ENCODE data around the gene FUT4. TPM values are rescaled to one million over a fixed set of nuclear protein-coding genes. Genes with fewer than 3 reads are reported as not detected.
A peak's percentile ranks its signal among the peaks of the same experiment; 100 is the strongest.
"Not testable (repeated sequence)": the region's sequence is repeated elsewhere in the genome, so short reads cannot be mapped to it uniquely, and the experiment has no call there.

Gene FUT4
- total RNA-seq, 2 experiments from 2014 or later, result 3.6 to 3.9 TPM

DNA sequence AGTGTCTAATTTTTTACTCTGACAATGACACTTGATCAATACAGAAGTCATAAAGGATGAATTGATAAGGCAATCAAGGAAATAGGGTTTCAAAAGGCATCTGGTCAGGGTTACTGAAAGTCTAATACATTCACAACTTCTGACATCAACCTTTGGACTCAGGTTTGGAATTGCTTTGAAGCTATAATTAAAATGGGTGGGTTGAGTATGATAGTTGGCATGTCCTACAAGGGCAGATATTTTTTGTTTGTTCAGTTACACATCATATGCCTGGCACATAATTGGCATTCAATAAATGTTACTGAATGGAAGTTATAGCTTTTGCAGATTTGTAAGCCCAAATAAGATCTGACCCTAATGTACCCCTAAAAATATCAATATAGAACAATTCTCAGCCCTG is 7.3 kb upstream of the FUT4 start:
- DNase-seq, result no peak
- CTCF ChIA-PET, result interaction anchor here (1.1 kb wide), 1 partner anchor 17 kb away, joined by 3 read pairs; no protein-coding TSS in a partner anchor
- Mint-ChIP-seq H3K27ac (no peak overlapping the region), H3K9me3 (no peaks in the 10 kb centered on the region), H3K4me1 (ENCODE audit: low read depth) (no peaks in the 10 kb centered on the region), H3K27me3 (peaks cover 33% of the 10 kb centered on the region), H3K36me3 (no peaks in the 10 kb centered on the region), H3K4me3 (no peak overlapping the region)
- POLR2A ChIA-PET, result no interaction called here
- intact Hi-C loops (cut with micrococcal nuclease), result no loop called here

DNA sequence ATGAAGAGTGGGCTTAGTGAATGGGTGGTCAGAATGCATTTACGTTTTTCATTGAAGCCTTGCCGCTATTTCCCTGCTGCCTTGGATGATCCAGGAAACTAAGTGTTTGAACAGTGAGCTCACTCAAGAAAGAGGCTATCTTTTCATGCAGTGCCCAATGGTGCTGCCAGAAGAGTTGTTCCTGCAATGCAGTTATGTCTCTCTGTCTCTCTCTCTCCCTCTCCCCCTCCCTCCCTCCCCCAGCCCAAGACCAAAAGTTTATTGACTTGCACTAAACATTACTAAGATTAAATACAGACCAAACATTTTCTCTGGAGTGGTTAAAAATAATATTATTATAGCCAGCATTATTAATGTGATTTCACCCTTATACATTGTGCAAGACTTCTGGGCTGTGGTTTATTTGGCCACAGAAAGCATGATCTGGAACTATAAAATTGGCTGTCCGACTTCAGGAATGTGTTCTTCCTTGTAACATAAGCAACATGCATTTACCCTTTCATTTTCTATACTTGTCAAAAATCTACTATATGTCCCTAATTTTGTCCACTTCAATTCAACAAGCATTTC is 6.6 kb upstream of the FUT4 start:
- Mint-ChIP-seq H3K4me1 (ENCODE audit: low read depth) (no peaks in the 10 kb centered on the region), H3K4me3 (no peak overlapping the region), H3K36me3 (no peaks in the 10 kb centered on the region), H3K27ac (no peak overlapping the region), H3K9me3 (no peaks in the 10 kb centered on the region), H3K27me3 (peaks cover 30% of the 10 kb centered on the region)
- intact Hi-C loops (cut with micrococcal nuclease), result no loop called here
- ChIA-PET CTCF (interaction anchor here (0.8 to 1.1 kb wide), 2 partner anchors 17 to 18 kb away, joined by 3 read pairs; no protein-coding TSS in a partner anchor), POLR2A (no interaction called here)
- DNase-seq, result no peak

DNA sequence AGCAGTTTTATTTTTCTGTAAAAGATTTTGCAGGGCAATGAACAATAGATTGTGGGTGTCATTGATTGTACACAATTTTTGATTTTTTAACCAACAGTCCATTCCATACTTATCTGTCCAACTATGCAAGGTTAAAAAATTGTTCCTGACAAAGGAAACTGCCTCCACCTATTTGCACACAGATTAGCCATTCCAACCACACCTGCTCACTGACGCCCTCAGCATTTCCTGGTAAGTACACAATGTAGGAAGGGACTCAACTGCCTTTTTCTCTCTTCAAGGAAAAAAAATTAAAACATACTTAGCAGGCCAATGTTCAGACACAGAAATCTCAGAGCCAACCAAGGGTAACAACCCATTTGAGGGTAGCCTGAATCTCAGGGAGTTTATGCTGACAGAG is 4.3 kb upstream of the FUT4 start:
- H3K4me1 Mint-ChIP-seq (ENCODE audit: low read depth), result peaks cover 10% of the 10 kb centered on the region
- ChIA-PET POLR2A (no interaction called here), CTCF (no interaction called here)
- intact Hi-C loops (cut with micrococcal nuclease), result no loop called here
- peaks cover 20% of the 10 kb centered on the region for H3K27me3 Mint-ChIP-seq
- no peak overlapping the region for H3K27ac Mint-ChIP-seq
- H3K36me3 Mint-ChIP-seq, result no peaks in the 10 kb centered on the region
- no peak for DNase-seq
- no peaks in the 10 kb centered on the region for H3K9me3 Mint-ChIP-seq
- H3K4me3 Mint-ChIP-seq, result no peak overlapping the region

DNA sequence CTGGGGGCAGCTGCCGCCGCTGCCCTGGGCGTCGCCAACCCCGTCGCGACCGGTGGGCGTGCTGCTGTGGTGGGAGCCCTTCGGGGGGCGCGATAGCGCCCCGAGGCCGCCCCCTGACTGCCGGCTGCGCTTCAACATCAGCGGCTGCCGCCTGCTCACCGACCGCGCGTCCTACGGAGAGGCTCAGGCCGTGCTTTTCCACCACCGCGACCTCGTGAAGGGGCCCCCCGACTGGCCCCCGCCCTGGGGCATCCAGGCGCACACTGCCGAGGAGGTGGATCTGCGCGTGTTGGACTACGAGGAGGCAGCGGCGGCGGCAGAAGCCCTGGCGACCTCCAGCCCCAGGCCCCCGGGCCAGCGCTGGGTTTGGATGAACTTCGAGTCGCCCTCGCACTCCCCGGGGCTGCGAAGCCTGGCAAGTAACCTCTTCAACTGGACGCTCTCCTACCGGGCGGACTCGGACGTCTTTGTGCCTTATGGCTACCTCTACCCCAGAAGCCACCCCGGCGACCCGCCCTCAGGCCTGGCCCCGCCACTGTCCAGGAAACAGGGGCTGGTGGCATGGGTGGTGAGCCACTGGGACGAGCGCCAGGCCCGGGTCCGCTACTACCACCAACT is 1.0 kb downstream of the FUT4 start:
- Mint-ChIP-seq H3K9me3 (no peaks in the 10 kb centered on the region), H3K36me3 (peaks cover 4% of the 10 kb centered on the region), H3K4me3 (peak overlapping the region; percentile 68), H3K27ac (no peak overlapping the region), H3K27me3 (no peaks in the 10 kb centered on the region), H3K4me1 (ENCODE audit: low read depth) (peaks cover 35% of the 10 kb centered on the region)
- ChIA-PET POLR2A (no interaction called here), CTCF (interaction anchor here (1.1 kb wide), 1 partner anchor 25 kb away, joined by 4 read pairs; no protein-coding TSS in a partner anchor)
- no peak for DNase-seq
- intact Hi-C loops (cut with micrococcal nuclease), result loop anchor here (5.0 to 10.0 kb wide), 3 partner anchors 330 to 538 kb away; no protein-coding TSS in a partner anchor

DNA sequence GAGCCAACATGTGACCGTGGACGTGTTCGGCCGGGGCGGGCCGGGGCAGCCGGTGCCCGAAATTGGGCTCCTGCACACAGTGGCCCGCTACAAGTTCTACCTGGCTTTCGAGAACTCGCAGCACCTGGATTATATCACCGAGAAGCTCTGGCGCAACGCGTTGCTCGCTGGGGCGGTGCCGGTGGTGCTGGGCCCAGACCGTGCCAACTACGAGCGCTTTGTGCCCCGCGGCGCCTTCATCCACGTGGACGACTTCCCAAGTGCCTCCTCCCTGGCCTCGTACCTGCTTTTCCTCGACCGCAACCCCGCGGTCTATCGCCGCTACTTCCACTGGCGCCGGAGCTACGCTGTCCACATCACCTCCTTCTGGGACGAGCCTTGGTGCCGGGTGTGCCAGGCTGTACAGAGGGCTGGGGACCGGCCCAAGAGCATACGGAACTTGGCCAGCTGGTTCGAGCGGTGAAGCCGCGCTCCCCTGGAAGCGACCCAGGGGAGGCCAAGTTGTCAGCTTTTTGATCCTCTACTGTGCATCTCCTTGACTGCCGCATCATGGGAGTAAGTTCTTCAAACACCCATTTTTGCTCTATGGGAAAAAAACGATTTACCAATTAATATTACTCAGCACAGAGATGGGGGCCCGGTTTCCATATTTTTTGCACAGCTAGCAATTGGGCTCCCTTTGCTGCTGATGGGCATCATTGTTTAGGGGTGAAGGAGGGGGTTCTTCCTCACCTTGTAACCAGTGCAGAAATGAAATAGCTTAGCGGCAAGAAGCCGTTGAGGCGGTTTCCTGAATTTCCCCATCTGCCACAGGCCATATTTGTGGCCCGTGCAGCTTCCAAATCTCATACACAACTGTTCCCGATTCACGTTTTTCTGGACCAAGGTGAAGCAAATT is 1.8 kb downstream of the FUT4 start:
- peaks cover 38% of the 10 kb centered on the region for H3K4me1 Mint-ChIP-seq (ENCODE audit: low read depth)
- DNase-seq, result no peak
- ChIA-PET POLR2A (no interaction called here), CTCF (interaction anchor here (0.8 kb wide), 1 partner anchor 25 kb away, joined by 3 read pairs; no protein-coding TSS in a partner anchor)
- H3K9me3 Mint-ChIP-seq, result no peaks in the 10 kb centered on the region
- intact Hi-C loops (cut with micrococcal nuclease), result loop anchor here (10.0 kb wide), 2 partner anchors 329 to 379 kb away; no protein-coding TSS in a partner anchor
- peaks cover 4% of the 10 kb centered on the region for H3K36me3 Mint-ChIP-seq
- no peak overlapping the region for H3K27ac Mint-ChIP-seq
- peak overlapping the region; percentile 68 for H3K4me3 Mint-ChIP-seq
- no peaks in the 10 kb centered on the region for H3K27me3 Mint-ChIP-seq

DNA sequence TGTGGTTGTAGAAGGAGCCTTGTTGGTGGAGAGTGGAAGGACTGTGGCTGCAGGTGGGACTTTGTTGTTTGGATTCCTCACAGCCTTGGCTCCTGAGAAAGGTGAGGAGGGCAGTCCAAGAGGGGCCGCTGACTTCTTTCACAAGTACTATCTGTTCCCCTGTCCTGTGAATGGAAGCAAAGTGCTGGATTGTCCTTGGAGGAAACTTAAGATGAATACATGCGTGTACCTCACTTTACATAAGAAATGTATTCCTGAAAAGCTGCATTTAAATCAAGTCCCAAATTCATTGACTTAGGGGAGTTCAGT is 2.4 kb downstream of the FUT4 start:
- ChIA-PET POLR2A (no interaction called here), CTCF (no interaction called here)
- DNase-seq, result no peak
- Mint-ChIP-seq H3K4me1 (ENCODE audit: low read depth) (peaks cover 39% of the 10 kb centered on the region), H3K4me3 (peak overlapping the region; percentile 68), H3K36me3 (peaks cover 4% of the 10 kb centered on the region), H3K27me3 (no peaks in the 10 kb centered on the region), H3K9me3 (no peaks in the 10 kb centered on the region), H3K27ac (no peak overlapping the region)
- intact Hi-C loops (cut with micrococcal nuclease), result loop anchor here (10.0 kb wide), 2 partner anchors 329 to 379 kb away; no protein-coding TSS in a partner anchor

DNA sequence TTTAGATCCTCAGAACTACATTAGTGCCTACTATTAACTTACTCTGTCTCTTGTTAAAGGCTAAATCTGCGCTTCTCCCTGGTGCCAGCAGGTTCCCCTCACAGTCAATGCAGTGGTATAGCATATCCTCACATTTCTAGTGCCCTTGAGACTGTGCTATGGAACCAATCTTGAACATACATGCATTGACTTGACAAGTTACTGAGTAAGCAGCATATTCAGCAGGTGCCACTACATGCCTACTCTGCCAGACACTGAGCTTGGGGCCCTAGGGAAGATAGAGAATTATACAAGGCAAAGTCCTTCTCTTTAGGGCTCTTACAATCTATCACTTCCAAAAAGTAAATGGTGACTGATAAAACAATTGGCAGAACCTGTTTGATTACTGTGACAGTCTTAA is 3.2 kb downstream of the FUT4 start:
- H3K36me3 Mint-ChIP-seq, result peaks cover 4% of the 10 kb centered on the region
- peaks cover 39% of the 10 kb centered on the region for H3K4me1 Mint-ChIP-seq (ENCODE audit: low read depth)
- H3K9me3 Mint-ChIP-seq, result no peaks in the 10 kb centered on the region
- H3K4me3 Mint-ChIP-seq, result peak overlapping the region; percentile 47
- CTCF ChIA-PET, result interaction anchor here (0.8 to 1.4 kb wide), 3 partner anchors 18 to 27 kb away, joined by 3 to 4 read pairs (median 3); no protein-coding TSS in a partner anchor
- no peak for DNase-seq
- H3K27me3 Mint-ChIP-seq, result no peaks in the 10 kb centered on the region
- no peak overlapping the region for H3K27ac Mint-ChIP-seq
- POLR2A ChIA-PET, result no interaction called here
- intact Hi-C loops (cut with micrococcal nuclease), result loop anchor here (10.0 kb wide), 2 partner anchors 328 to 378 kb away; no protein-coding TSS in a partner anchor

DNA sequence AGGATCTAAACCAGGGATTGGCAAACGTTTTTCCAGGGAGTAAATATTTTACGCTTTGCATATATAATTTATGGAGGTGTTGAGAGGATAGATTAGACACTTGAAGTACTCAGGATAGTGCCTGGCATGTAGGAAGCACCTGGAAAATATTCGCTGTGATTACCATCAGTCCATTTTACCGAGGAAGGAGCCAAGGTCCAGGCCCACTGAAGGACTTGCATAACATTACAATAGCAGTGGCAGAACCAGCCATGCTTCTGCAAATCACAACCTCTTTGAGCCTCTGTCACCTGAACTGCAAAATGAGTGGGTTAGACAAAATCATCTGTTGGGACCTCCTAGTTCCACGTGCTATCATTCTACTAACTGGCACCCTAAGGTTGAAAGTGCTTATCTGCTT is 5.4 kb downstream of the FUT4 start:
- POLR2A ChIA-PET, result no interaction called here
- intact Hi-C loops (cut with micrococcal nuclease), result loop anchor here (10.0 kb wide), 2 partner anchors 326 to 376 kb away; no protein-coding TSS in a partner anchor
- CTCF ChIA-PET, result no interaction called here
- peaks cover 4% of the 10 kb centered on the region for H3K36me3 Mint-ChIP-seq
- no peak overlapping the region for H3K27ac Mint-ChIP-seq
- H3K4me3 Mint-ChIP-seq, result no peak overlapping the region
- peaks cover 28% of the 10 kb centered on the region for H3K4me1 Mint-ChIP-seq (ENCODE audit: low read depth)
- no peak for DNase-seq
- no peaks in the 10 kb centered on the region for H3K27me3 Mint-ChIP-seq
- no peaks in the 10 kb centered on the region for H3K9me3 Mint-ChIP-seq

DNA sequence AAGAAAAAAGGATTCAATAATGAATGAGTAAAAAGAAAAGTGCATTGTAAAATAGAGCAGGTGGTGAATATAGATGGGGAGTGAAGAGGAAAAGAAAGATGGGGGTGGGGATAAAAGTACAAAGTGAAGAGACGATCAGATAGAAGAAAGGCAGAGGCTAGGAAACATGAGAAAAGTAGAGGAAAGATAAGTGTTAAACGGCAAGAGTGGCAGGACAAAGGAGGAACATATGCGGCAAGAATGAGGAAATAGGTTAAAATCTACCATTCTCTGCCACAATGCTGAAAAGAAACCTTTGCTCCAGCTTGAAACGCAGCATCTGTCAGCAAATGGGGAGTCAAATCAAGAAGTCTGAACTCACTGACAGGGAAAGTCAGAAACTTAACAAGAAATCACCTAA is 6.8 kb downstream of the FUT4 start:
- DNase-seq, result no peak
- Mint-ChIP-seq H3K27ac (no peak overlapping the region), H3K4me3 (no peak overlapping the region), H3K27me3 (no peaks in the 10 kb centered on the region), H3K36me3 (peaks cover 2% of the 10 kb centered on the region), H3K9me3 (no peaks in the 10 kb centered on the region), H3K4me1 (ENCODE audit: low read depth) (peaks cover 25% of the 10 kb centered on the region)
- intact Hi-C loops (cut with micrococcal nuclease), result no loop called here
- CTCF ChIA-PET, result no interaction called here
- POLR2A ChIA-PET, result interaction anchor here (0.7 kb wide), 1 partner anchor 92 kb away, joined by 3 read pairs; no protein-coding TSS in a partner anchor

DNA sequence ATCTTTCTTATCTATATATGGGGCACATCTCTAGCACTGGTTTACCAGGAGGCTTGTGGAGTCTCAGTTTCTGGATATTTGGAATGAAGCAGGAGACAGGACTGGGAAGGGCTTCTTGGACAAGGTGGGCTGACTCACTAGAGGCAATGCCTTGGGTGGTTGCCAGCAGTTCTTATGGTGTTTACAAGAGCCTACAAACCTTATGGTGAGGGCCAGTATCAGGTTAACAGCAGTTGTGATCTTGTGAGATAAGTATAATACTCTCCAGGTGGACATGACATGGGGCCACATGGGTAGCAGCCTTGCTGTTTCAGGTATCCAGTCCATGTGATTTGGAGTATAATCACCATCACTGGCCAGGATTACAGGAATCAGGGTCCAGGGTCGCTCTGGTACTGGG is 10.2 kb downstream of the FUT4 start:
- intact Hi-C loops (cut with micrococcal nuclease), result no loop called here
- Mint-ChIP-seq H3K4me3 (no peak overlapping the region), H3K27ac (no peak overlapping the region), H3K4me1 (ENCODE audit: low read depth) (peaks cover 3% of the 10 kb centered on the region), H3K36me3 (no peaks in the 10 kb centered on the region), H3K27me3 (no peaks in the 10 kb centered on the region), H3K9me3 (no peaks in the 10 kb centered on the region)
- no peak for DNase-seq
- POLR2A ChIA-PET, result no interaction called here
- CTCF ChIA-PET, result no interaction called here

DNA sequence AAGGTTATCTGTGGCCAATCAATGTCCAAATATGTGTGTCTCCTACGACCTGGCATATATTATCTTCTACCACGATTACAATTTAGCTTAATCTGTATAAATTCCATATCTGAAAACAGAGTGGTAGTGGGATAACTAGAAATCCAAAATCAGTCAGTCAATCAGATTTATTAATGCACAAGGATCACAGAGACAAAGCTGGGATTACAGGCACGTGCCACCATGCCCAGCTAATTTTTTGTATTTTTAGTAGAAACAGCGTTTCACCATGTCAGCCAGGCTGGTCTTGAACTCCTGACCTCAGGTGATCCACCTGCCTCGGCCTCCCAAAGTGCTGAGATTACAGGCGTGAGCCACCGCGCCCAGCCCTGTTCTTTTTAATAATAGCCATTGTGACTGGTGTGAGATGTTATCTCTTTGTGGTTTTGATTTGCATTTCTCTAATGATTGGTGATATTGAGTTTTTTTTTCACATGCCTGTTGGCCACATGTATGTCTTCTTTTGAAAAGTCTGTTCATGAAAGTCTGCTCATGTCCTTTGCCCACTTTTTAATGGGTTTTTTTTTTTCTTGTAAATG is 12.1 kb downstream of the FUT4 start:
- H3K36me3 Mint-ChIP-seq; H3K9me3 Mint-ChIP-seq; POLR2A ChIA-PET; H3K4me3 Mint-ChIP-seq; H3K4me1 Mint-ChIP-seq (ENCODE audit: low read depth); intact Hi-C loops (cut with micrococcal nuclease); DNase-seq; H3K27ac Mint-ChIP-seq; H3K27me3 Mint-ChIP-seq: not testable (repeated sequence)
- CTCF ChIA-PET, result interaction anchor here (1.5 to 1.6 kb wide), 2 partner anchors 36 to 47 kb away, joined by 3 to 4 read pairs; no protein-coding TSS in a partner anchor

DNA sequence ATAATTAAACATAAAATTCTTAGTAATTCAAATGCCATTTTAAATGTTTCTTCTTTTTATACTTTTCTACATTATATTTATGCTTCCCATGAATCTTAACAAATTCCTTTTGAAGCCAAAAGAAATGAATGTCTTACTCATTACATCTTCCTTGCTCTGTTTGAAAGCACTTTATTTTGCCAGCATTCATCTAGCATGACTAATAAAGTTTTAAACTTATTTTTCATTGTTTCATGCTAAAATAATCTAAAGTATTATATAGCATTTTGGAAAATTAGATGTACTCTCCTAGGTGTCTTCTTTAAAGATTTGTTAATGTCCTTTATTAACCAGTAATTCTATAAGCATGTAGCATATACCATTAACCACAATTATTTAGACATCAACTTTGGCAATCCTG is 13.7 kb downstream of the FUT4 start:
- H3K4me1 Mint-ChIP-seq (ENCODE audit: low read depth), result no peaks in the 10 kb centered on the region
- intact Hi-C loops (cut with micrococcal nuclease), result no loop called here
- no peak overlapping the region for H3K4me3 Mint-ChIP-seq
- H3K27ac Mint-ChIP-seq, result no peak overlapping the region
- CTCF ChIA-PET, result no interaction called here
- no peak for DNase-seq
- no peaks in the 10 kb centered on the region for H3K27me3 Mint-ChIP-seq
- no peaks in the 10 kb centered on the region for H3K9me3 Mint-ChIP-seq
- H3K36me3 Mint-ChIP-seq, result no peaks in the 10 kb centered on the region
- POLR2A ChIA-PET, result no interaction called here

All from activated CD4-positive, alpha-beta memory T cell treated with anti-CD3 and anti-CD28 coated beads for 36 hours (primary cell).